Non-pigmented ciliary epithelial cell (primary cell): ENCODE results near the gene SP140L.
"Not testable (repeated sequence)": the region's sequence is repeated elsewhere in the genome, so short reads cannot be mapped to it uniquely, and the experiment has no call there.

ENCODE experiments used
- DNase-seq: peaks from one replicate; pipeline ENCODE4 v3.0.0-alpha.2; 2010; ENCODE audit warnings: low read depth

SP140L gene

DNA sequence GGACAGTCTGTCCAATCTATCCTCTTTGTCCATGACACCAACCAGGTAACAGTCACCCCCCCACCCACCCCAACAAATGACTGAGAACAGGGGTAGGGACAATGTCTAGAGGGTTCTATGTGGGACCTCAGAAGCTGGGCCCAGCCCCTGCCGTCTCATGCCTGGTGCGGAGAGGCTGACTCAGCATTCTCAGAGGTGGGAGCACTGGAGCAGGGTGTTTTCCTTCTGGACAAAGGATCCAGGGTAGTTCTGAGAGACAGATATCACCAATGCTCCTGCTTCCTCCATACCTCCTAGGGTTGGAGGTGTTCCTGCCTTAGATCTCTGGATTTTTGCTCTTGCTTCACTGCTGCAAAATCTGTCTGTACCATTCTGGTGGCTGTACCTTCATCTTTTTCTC lies 55.1 kb downstream of the SP140L start:
- no peak for DNase-seq

DNA sequence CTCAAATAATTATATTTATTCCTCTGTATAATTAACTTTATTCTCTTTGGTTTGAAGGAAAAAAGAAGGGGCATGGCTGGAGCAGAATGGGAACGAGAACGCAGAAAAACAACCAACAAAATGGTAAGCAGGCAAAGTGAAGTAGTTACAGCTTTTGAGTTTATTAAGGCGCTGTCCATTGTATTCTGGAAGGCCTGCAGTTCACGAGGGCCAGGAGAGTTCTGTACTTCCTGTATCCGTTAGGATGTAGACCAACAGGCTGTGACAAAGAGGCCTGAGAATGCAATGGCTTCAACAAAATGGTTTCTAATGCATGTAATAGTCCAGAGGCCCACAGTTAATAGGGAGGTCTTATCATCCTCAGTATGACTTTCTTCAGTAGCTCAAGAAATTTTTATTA lies 56.5 kb downstream of the SP140L start:
- DNase-seq, result no peak

DNA sequence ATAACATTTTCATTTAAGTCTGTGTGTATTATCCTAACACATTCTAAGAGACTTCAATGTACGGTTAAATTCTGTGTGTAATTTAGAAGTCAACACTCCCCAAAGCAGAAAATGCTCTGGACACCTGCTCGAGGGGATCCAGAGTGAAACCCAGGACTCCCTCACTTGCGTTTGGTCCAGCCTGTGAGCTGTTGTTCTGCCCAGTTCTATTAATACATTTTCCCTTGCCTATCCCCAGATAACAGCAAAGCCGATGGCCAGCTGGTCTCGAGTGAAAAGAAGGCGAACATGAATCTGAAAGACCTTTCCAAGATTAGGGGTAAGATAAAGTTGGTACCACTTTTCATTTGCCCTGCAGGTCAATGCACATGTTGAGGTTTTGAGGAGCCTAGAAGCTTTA lies 58.0 kb downstream of the SP140L start:
- DNase-seq, result no peak

DNA sequence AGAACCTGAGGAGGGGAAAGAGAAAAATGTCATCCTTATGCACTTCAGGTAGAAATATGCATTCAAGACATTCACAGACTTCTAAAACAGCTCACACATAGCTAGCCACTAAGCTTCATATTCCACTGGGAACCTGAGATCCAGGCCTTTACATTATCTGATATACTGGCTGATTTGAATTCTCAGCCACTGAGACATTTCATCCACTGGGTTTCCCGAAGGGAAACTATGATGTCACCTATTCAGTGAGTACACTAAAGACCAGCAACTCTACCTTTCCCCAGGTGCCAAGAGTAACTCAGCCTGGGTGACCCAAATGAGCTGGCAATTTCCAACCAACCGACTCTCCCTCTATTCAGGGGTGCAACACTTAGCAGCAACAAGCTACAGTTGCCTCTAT lies 67.3 kb downstream of the SP140L start:
- no peak for DNase-seq

DNA sequence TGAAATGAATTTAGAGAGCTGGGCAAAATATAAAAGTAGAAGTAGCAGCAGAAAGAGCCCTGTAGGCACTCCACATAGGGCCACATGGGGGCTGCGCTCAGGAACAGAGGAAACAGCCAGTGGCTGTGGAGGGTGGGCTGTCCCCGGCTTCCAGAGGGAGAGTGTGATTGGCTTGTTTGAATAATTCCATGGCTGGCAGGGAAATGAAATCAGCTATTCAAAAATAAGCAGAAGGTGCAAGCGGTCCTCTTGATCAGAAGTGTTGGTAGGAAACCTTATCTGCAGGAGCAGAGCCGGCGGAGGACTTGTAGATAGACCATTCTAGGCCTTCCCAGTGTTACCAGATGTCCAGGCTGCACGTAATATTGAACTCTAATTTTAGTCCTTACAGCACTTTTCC lies 71.7 kb downstream of the SP140L start:
- not testable (repeated sequence) for DNase-seq

DNA sequence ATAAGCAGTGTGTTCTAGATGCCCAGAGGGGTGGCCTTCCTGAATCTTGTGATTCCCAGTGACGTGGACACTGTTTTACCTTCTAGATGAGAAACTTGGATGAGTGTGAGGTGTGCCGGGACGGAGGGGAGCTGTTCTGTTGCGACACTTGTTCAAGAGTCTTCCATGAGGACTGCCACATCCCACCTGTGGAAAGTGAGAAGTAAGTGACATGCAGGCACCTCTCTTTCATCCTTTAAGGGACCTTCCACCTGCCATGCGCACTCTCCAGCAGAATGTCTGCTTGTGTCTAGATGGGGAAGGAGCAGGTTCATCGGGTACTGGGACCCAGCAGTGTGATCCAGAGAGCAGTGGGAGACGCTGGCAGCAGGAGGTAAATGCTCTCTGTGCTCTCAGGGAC lies 73.0 kb downstream of the SP140L start:
- no peak for DNase-seq

DNA sequence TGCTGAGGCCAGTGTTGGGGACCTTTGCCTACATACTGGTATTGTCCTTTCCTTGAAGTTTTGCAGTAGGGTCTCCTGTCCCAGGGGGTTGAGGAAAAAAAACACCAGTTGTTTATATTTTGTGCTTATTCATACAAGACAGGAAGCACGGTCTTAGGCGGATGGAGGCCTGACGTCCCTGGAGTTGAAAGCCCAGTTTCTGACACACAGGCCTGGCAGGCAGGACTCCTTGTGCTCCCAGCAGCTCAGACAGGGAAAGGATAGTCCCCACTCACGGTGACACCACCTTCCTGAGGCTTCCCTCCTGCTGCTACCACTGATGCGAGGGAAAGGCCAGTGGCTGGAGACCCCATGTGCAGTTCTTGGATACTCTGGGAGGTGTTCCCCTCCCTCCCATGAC lies 73.5 kb downstream of the SP140L start:
- no peak for DNase-seq

DNA sequence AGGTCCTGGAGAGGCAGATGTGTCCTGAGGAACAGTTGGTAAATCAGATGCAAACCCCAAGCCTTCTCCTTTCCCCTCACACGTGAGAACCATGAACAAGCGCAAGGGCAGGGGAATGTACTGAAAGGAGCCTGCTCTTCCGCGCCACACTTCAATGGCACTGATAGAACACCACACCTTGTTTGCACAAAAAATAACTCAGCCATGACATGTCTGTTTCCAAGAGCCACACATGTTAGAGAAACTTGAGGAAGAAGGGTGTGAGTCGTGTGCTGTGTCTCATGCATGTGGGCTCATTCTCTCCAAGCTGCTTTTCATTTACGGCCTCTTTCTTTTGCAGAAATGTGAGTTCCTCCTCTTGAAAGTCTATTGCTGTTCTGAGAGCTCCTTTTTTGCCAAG lies 74.0 kb downstream of the SP140L start:
- DNase-seq, result not testable (repeated sequence)

DNA sequence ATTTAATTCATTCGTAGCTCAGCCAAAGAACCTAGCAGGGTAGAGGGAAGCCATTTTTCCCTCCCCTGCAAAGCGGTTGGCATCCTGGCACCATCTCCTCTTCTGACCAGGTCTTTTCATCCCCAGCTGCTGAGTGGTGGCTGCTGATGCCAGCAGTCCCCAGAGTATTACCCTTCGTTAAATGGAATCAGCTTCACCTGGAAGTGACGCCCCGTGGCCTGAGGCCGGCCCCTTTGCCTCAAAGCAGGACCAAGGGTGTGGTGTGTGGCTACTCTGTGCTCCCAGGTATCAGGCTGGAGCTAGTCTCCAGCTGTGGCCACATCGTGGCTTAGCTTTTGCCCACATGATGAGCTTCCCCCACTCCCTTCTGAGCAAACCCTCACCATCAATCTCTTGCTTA lies 76.8 kb downstream of the SP140L start:
- no peak for DNase-seq

DNA sequence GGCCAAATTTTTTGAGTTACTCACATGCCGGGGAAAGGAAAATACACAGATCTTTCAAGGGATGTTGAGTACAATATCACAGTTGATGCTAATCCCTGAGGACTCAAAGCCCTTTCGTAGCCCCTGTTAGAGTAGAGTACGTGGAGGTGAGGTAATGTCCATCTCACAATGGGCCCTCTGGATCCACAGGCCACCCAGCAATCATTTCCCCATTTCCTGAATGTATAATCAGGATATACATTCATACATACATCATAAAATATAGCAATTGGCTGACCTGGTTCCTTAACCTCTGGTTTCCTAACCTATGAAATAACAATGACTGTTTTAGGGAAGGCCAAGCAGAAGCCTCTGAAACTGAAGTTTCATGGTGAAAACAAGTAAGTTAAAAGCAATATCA lies 78.8 kb downstream of the SP140L start:
- no peak for DNase-seq

DNA sequence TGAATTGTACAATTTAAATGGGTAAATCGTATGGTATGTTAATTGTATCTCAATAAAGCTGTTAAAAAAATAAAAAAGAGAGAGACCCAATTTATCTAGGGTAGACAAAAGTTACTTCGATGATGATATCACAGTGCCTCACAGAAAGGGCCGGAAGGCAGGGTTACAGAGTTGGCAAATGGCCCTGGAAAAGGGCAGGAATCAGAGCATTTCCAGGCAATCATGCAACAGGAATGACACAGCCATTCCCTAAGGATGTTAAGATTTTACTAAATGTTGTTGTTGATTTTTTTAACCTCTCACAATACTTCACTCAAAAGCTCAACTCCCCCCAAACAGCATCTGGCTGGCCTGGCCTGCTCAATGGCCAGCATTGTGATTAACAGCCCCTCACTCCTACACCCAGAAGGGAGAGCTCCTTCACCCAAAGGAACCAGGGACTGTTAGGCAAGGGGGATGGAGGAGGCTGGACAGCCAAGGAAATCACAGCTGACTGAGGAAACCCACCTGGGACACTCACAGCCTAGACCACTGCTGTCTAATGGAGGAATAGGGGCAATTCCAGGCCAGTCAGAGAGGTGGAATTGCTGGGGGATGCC lies 81.3 kb downstream of the SP140L start:
- DNase-seq, result no peak

DNA sequence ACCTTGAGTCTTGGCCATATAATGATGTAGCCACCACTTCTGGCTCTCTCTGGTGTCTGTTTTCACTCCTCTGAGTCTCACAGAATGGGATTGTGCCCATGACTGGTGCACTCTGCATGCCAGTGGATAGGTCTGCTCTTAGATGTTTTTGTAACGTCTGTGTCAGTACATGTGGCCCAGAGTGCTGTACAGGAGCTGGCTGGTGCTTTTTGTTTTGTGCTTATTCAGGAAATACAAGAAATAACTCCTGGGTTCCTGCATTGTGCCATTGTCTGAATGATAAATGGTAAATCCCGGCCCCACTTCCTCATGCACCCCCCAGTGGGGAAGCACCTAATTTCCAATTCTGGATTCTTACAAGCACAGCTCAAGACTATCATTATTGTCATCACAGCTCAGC lies 82.3 kb downstream of the SP140L start:
- not testable (repeated sequence) for DNase-seq

DNA sequence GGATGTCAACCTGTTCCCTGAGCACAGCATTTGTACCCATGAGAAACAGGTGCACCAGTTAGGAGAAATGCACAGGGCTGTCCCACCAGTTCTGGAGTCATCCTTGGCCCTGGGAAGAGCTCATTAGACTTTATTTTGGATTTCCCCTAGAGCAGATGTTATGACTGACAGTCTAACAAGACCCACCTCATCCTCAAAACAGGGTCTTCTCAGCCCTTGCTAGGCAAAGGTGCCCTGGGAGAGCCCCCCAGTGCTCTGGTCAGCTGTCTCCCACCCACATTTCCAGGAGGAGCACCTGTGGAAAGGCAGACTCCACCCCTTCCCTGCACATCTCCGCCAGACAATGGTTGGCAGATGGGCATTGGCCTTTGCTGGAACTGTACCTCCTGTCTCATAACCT lies 83.3 kb downstream of the SP140L start:
- DNase-seq, result no peak

DNA sequence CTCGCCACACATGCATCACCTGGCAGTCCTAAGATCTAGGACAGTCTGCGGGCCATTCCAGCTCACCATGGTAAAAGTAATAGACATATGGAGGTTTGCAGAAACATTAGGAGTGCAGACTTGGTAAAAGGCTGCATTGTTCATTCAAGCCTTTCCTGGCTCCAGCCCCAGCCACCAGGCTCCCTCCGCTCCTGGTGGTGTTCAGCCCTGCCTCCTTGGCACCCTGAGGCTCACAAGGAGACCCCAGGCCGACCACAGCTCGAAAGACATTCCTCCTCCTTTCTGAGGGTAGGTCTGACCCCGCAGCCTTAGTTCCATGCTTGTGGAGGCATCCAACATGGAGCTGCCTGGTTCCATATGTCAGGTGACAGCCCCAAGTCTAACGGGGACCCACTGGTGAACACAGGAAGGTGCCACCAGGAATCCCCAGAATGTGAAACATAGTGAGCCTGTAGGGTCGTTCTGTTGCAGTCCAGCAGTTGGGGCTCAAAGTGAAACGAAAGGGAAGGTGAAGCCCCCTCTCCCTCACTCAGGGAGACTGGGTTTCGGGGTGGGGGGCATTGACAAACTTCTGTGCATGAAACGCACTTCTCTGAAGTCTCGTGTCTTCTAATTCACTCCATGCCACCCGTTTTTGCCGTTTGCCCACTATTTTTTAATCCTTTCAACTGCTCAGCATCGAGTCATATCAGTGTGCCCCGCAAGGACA lies 84.0 kb downstream of the SP140L start:
- no peak for DNase-seq

DNA sequence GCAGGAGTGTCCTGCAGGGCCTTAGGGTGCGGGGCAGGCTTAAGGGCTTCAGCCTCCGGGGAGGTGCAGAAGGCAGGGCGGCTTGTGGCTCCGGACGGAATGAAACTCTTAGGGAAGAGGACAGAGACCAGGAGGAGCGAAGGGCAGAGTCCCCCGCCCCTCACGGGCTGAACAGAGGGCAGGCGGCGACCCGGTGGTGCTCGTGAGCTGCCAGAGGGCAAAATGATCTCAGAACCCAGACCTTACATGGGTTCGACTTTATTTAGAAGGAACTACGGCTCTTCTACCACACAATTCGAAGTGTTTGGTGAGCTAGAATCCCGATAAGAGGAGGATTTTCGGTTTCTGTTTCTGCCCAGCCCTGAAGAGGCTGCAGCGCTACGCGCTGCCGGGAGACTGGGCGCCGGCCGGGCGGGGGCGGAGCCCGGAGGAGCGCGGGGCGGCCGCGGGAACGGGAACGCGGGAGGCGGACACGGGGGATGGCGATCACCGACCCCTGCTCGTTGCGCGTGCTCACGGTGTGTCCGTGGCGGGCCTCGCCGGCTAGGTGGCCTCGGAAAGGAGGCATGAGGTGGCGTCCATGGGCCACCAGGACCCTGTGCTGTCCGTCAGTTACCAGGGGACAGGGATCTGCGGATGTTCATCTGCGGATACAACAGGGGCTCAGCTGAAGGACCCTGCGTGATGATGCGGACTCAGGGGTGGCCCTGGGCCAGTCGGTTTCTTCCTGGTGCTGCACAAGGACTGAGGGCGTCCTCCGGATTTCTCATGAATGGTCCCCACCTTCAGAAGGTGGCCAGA lies 84.8 kb downstream of the SP140L start:
- no peak for DNase-seq

DNA sequence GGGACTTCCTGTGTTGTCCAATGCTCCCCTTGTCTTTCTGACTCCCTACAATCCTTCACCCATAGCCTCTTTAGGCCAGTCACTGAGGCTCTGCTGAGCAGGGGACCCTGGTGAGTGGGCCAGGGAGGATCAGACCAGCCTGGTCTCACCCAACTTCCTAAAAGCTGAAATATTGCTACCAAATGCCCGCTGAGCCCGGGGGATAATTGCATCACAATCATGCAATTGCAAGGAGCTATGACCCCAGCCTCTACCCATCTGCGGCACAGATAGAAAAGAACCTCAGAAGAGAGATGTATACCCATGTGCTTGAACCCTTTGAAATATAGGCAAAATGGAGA lies 85.3 kb downstream of the SP140L start:
- no peak for DNase-seq

DNA sequence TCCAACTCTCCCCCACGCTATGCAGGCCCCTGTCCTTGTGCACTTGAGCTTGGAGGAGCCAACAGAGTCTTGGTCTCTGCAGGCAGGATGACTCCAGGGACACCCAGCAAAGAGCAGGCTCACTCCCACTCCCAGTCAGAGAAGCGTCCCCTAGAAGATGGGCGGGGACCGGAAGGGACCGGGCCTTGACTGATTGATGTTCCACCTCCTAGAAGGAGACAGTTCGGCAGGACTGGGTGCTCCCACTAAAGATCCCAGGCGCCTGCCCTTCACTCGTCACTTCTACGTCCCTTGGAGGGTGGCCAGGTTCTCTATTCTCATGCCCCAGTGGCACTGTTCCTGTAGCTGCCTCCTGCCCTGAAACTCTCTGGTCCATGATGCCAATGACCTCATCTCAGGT lies 85.9 kb downstream of the SP140L start:
- no peak for DNase-seq

DNA sequence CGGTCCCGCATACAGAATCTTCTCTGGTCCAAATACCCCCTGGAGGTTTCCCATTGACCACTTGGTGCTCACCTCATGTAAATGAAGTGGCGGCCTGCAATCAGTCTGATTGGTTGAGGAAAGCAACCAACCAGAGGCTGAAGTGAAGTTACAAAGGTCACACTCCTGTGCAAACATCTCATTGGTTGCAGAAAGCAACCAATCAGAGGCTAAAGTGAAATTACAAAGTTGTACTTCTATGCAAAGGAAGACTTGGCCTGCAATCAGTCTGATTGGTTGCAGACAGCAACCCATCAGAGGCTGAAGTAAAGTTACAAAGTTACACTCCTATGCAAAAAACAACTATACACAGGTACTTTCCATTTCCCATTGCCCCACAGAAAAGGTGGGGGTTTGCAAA lies 86.5 kb downstream of the SP140L start:
- DNase-seq, result no peak

DNA sequence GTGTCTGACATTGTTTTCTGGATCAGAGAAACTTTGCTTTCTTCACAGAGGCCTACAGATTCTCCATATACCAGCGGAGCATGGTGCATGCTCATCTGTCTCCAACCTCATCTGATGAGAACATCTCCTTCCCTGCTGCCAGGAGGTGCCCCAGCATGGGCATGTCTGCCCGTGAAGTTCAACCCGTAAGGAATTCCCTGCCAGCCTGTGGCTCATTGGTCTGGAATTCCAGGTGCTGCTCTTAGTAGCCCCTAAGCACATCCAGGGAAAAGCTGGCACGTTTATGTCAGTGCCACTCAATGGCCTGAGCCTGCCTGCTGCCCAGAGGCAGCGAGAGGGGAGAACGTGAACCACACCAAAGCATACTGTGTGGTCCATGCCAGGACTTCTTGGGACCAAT lies 87.3 kb downstream of the SP140L start:
- no peak for DNase-seq

DNA sequence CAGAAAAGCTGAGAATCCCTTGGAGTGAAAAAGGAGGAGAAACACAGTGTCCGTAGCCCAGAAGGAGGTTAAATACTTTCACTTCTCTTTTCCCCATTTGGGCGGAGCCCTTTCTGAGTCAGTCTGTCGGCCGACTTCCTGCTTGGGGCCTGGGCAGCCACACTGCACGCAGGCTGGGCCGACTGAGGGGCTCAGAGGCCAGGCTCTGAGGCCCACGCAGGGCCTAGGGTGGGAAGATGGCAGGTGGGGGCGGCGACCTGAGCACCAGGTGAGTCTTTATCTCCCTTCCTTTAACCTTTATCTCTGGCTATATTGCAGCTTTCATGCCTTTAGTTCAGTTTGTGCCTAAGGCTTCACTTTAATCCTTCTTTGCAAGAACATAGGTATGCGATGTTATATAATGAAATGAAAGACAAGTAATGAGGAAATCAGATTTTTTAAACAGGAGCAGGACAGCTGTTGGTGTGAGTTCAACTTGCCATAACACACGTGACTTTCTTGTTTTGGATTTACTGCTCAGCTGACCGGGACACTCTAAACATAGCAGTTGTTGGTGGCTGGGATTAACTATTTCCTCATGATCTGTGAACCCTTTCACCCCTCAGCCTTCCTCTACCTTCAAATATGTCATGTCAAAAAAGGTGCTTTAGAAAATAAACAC lies 89.2 kb downstream of the SP140L start, which contains the start of gene SP100:
Gene SP100 (plus strand): TSS at position 141 of the 661 bp plus-strand sequence. CDS start 96 bp downstream, at position 237.
- DNase-seq, result no peak

DNA sequence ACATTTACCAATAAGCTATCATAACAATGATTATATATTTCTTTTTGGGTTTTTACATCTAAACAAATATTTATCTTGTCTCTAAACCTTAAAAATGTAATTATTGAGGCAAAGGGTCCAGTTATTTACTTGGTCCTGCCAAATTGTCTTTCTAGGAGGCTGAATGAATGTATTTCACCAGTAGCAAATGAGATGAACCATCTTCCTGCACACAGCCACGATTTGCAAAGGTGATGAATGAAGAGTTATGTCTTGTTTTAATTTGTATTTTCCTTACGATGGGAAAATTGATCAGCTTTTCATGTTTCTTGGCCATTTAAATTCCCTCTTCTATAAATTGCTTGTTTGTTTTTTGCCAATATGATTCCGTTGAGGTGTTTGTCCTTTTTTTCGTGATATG lies 90.4 kb downstream of the SP140L start:
- DNase-seq, result no peak

DNA sequence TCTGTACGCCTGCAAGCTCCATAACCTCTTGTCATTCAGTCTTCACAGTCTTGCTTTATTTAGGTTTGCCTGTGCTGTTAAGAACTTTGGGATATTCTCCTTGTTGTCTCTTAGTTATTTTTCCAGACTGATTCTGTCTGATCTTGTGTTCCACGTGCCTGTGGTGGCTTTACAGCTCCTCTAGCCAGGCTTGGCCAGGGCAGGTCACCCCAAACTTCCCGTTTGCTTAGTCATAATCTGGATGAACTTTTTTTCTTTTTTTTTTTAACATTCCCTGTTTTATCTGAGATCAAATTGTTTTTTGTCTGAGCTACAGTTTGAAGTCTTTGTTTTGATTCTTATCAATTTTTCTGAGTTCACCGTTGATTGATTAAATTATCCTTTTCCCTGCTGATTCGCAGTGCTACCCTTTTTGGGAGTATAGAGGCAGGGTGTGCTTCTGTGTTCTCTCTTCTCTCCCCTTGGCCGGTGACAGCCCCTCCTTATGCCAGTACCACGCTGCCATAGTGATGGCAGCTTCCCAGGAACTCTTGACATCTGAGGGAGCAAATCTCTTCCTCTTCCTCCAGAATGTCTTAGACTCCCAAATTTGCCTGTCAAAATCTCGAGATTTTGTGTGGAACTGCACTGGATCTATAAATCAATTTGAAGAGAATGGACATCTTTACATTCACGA lies 91.5 kb downstream of the SP140L start:
- DNase-seq, result no peak
